Mucosa of descending colon (tissue), 3 donors: ENCODE data around the gene FYCO1. TPM values are rescaled to one million over a fixed set of nuclear protein-coding genes. Genes with fewer than 3 reads are reported as not detected.
A peak's percentile ranks its signal among the peaks of the same experiment; 100 is the strongest.

Experiments
- ATAC-seq: fragments of 200-7000 bp; cut with Tn5 transposase; one replicate; pipeline ENCODE4 v1.9.1; 2020; ENCODE audit warnings: mild to moderate bottlenecking, moderate library complexity
- DNase-seq, 3 donors: peaks; one replicate each; pipeline ENCODE4 v3.0.0-alpha.2; 2020
- H3K36me3 ChIP-seq: fragments of 200-600 bp; one replicate; pipeline ENCODE4 v1.8.0; 2021; ENCODE audit warnings: low read depth, mild to moderate bottlenecking
- H3K4me1 ChIP-seq: fragments of 200-600 bp; one replicate; pipeline ENCODE4 v1.8.0; 2021; ENCODE audit warnings: low read depth, mild to moderate bottlenecking
- H3K4me3 ChIP-seq: fragments of 200-600 bp; one replicate; pipeline ENCODE4 v1.8.0; 2021; ENCODE audit warnings: mild to moderate bottlenecking
- H3K9me3 ChIP-seq: fragments of 200-600 bp; one replicate; pipeline ENCODE4 v1.8.0; 2021; ENCODE audit warnings: mild to moderate bottlenecking
- CTCF ChIP-seq: fragments of 200-600 bp; IDR thresholded peaks from one replicate; pipeline ENCODE4 v1.8.0; 2022; ENCODE audit warnings: antibody characterized with exemption, mild to moderate bottlenecking
- intact Hi-C, 2 donors: fragments of 100-400 bp; cut with DNase I in 1 of 2; cut with micrococcal nuclease in 1 of 2; formaldehyde crosslinking; loops; one replicate each; pipeline versions ENCODE4 v1.11.0 to v1.11.1; 2022; cut with DNase I, micrococcal nuclease
- total RNA-seq, 3 donors: library from RNA; stranded (reverse); fragmentation: NEBNext Ultra II Directional in 2 of 3; extraction: Animal tissue kit (Norgen Biotek cat#: 25700) in 2 of 3; gene quantifications; one replicate each; pipeline versions ENCODE4 v1.2.1 to v1.2.4, GENCODE V29; 2021 to 2023
- donor health status: DM: no; HTN: no; CAD: no; lungs with moderate emphysema.
- donor health status: DM: no; HTN: no; CAD: no.
- donor health status: DM: no; HTN: yes; CAD: no.

Gene FYCO1
- total RNA-seq, 3 donors from 2014 or later, result 25.4 to 76.5 (median 27.7) TPM

DNA sequence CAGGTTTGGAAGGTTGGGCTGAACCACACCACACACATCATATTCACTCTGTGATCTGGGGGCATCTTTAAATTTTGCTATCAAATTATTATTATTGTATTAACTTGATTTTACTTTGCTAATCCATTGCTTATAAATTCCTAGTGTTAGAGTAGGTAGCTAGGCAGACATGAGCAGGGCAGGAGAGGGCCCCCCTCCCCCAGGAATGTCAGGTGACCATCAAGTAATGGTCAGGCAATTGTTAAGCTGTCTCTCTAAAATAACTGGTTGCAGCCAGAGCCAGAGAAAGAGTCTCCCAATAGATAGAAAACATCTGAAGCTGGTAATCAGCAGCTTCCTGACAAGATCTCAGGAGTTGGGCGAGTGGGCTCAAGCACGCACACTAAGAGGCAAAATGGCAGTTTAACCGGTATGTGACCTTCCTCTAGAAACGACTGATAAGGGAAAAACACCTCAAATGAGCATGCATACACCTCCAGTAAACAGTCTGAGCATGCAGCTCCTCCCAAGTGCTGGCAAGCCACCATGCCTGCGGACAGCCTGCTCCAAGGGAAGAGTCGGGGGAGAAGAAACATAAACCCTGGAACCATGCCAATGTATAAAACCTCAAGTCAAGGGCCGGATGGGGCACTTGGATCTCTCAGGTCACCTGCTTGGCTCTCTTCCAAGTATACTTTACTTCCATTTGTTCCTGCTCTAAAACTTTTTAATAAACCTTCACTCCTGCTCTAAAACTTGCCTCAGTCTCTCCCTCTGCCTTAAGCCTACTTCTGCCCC lies 55.4 kb downstream of the FYCO1 start:
- Histone ChIP-seq H3K4me1 (peaks cover 12% of the 10 kb centered on the region), H3K36me3 (no peaks in the 10 kb centered on the region), H3K9me3 (no peaks in the 10 kb centered on the region), H3K4me3 (no peak overlapping the region)
- ATAC-seq (no peak), DNase-seq (no peak)
- intact Hi-C loops, result loop anchor here in 1 of 2 donors (5.0 kb wide), 1 partner anchor 137 kb away; no protein-coding TSS in a partner anchor
- TF ChIP-seq CTCF, result no peak

GRCh38 chr3:45939341-45939771 lies 56.3 kb downstream of the FYCO1 start:
- DNase-seq (no peak), ATAC-seq (peak; percentile 9)
- no peak for TF ChIP-seq CTCF
- intact Hi-C loops, result loop anchor here in 1 of 2 donors (2.0 to 10.0 kb wide), 2 partner anchors 139 to 435 kb away; partner anchors contain the start of gene CCR5
- Histone ChIP-seq H3K4me3 (no peak overlapping the region), H3K9me3 (no peaks in the 10 kb centered on the region), H3K36me3 (no peaks in the 10 kb centered on the region), H3K4me1 (peaks cover 12% of the 10 kb centered on the region)

DNA sequence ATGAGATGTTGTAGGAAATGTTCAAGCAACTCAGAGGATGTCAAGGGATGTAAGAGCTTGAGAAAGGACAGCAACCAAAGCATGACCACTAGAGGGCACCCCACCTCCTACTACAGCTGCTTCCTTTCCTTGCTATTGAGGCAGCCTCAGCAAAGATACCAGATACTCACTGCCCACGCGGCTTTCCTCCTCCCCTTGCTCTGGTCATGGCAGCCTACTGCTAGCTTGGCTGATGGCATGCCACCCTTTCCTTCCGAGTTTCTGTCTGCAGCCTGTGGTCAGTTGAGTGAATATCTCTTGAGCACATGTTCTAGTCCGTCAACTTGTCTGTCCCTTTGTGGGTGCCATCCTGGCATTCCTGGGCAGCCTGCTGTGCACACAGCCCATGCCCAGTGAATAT lies 56.8 kb downstream of the FYCO1 start:
- ATAC-seq (peak; percentile 91), DNase-seq (peak; percentile 65 to 97 (median 69))
- H3K36me3 ChIP-seq, result peaks cover under 1% of the 10 kb centered on the region
- no peak overlapping the region for H3K4me3 ChIP-seq
- H3K4me1 ChIP-seq, result peaks cover 12% of the 10 kb centered on the region
- intact Hi-C loops, result loop anchor here in 1 of 2 donors (2.0 to 10.0 kb wide), 2 partner anchors 140 to 436 kb away; partner anchors contain the start of gene CCR5
- TF ChIP-seq CTCF, result peak; percentile 80
- H3K9me3 ChIP-seq, result no peaks in the 10 kb centered on the region

- no peak for ATAC-seq
- DNase-seq, result no peak
- no peaks in the 10 kb centered on the region for H3K9me3 ChIP-seq
- no peak for TF ChIP-seq CTCF
- intact Hi-C loops, result loop anchor here in 1 of 2 donors (2.0 to 10.0 kb wide), 2 partner anchors 141 to 437 kb away; partner anchors contain the start of gene CCR5
- peaks cover 4% of the 10 kb centered on the region for H3K36me3 ChIP-seq
- H3K4me1 ChIP-seq, result peaks cover 12% of the 10 kb centered on the region
- no peak overlapping the region for H3K4me3 ChIP-seq
Observed at GRCh38 chr3:45938043-45938435, 57.6 kb downstream of the FYCO1 start.

DNA sequence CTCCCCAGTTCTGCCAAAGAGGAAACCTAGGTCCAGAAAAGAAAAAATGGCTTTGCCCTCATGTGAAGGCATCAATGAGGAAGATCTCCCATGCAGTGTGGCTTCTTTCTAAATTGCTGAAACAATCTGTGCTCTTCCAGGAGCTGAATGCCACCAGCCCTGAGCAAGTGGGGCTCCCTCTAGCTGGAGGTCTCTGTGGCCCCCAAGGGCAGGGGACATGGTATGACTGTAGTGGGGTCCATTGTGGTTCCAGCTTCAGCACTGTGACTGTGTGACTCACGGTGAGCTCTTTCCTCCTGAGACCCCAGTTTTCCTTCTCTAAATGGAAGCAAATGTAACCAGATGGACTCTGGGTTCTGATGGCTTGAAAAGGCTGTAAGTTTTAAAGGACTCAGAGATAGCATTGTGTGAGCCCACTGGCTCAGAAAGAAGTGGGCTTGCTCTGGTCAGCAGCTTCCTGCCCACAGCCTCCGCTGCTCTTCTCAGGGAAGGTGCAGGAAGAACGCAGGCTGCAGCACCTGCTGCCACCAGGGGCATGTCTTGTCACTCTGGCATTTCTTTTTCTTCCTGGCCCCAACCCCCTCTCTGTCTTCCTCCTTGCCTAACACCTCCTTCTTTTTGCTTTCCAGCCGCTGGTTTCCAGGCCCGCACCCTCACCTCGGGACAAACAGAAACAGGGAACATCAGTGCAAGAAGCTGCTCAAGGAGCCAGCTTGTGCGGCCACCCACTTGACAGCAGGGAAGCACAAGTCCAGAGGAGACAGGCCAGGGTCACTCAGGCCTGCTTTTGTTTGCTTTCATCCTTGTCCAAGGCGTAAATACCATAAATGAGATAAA lies 58.2 kb downstream of the FYCO1 start:
- no peak for DNase-seq
- intact Hi-C loops, result loop anchor here in 1 of 2 donors (2.0 to 10.0 kb wide), 2 partner anchors 141 to 437 kb away; partner anchors contain the start of gene CCR5

More for the DNA sequence above, 58.2 kb downstream of the FYCO1 start:
- Histone ChIP-seq H3K4me1 (peaks cover 11% of the 10 kb centered on the region), H3K4me3 (no peak overlapping the region), H3K36me3 (peaks cover 4% of the 10 kb centered on the region), H3K9me3 (no peaks in the 10 kb centered on the region)
- ATAC-seq, result no peak
- TF ChIP-seq CTCF, result no peak
